G401 (cell line): Measurements from ENCODE around the gene SH3RF1. TPM values are rescaled to one million over a fixed set of nuclear protein-coding genes. Genes with fewer than 3 reads are reported as not detected.
A peak's percentile ranks its signal among the peaks of the same experiment; 100 is the strongest.

Source experiments
- DNase-seq: peaks from one replicate; pipeline ENCODE4 v3.0.0-alpha.2; 2015; ENCODE audit warnings: low spot score
- in situ Hi-C: cut with HindIII; loops from 2 replicates; pipeline ENCODE4 v1.10.0; 2016; ENCODE audit warnings: low sequenced_read_pairs, mixed read lengths
- total RNA-seq: library from RNA; depleted of rRNA; stranded (reverse); fragments of >200 nt; shearing (Covaris generic); gene quantifications from 2 replicates; pipeline ENCODE4 v1.2.3, GENCODE V29; 2014

The SH3RF1 gene
- total RNA-seq, 1 experiment from 2014 or later, result not detected

GRCh38 chr4:169236078-169236477, 34.7 kb downstream of the SH3RF1 start:
- no peak for DNase-seq
- in situ Hi-C loops, result no loop called here

GRCh38 chr4:169234137-169234855, 36.5 kb downstream of the SH3RF1 start:
- in situ Hi-C loops, result no loop called here

GRCh38 chr4:169233691-169234090, 37.1 kb downstream of the SH3RF1 start:
- in situ Hi-C loops, result no loop called here
- DNase-seq, result no peak

More at GRCh38 chr4:169234137-169234855, 36.5 kb downstream of the SH3RF1 start:
- DNase-seq, result no peak

GRCh38 chr4:169231647-169232262, 39.0 kb downstream of the SH3RF1 start:
- in situ Hi-C loops, result no loop called here
- no peak for DNase-seq

- in situ Hi-C loops, result no loop called here
- DNase-seq, result no peak
Observed at GRCh38 chr4:169229571-169230028, 41.2 kb downstream of the SH3RF1 start.

- no peak for DNase-seq
- in situ Hi-C loops, result no loop called here
Observed at GRCh38 chr4:169228076-169228475, 42.7 kb downstream of the SH3RF1 start.

GRCh38 chr4:169226565-169226964, 44.2 kb downstream of the SH3RF1 start:
- no peak for DNase-seq
- in situ Hi-C loops, result no loop called here

- DNase-seq, result no peak
- in situ Hi-C loops, result no loop called here
Observed at GRCh38 chr4:169225812-169226211, 44.9 kb downstream of the SH3RF1 start.

- no peak for DNase-seq
- in situ Hi-C loops, result no loop called here
Observed at GRCh38 chr4:169225058-169225751, 45.6 kb downstream of the SH3RF1 start.

GRCh38 chr4:169222761-169223160, 48.0 kb downstream of the SH3RF1 start:
- no peak for DNase-seq
- in situ Hi-C loops, result no loop called here

- in situ Hi-C loops, result no loop called here
- no peak for DNase-seq
Observed at GRCh38 chr4:169221662-169222061, 49.1 kb downstream of the SH3RF1 start.

GRCh38 chr4:169220854-169221411, 49.8 kb downstream of the SH3RF1 start:
- in situ Hi-C loops, result no loop called here

GRCh38 chr4:169220447-169220846, 50.3 kb downstream of the SH3RF1 start:
- no peak for DNase-seq
- in situ Hi-C loops, result no loop called here

More at GRCh38 chr4:169220854-169221411, 49.8 kb downstream of the SH3RF1 start:
- DNase-seq, result no peak

- DNase-seq, result peak; percentile 19
- in situ Hi-C loops, result no loop called here
Observed at GRCh38 chr4:169219440-169219839, 51.3 kb downstream of the SH3RF1 start.

- DNase-seq, result no peak
Observed at GRCh38 chr4:169215656-169216055, 55.1 kb downstream of the SH3RF1 start.

GRCh38 chr4:169212981-169213380, 57.8 kb downstream of the SH3RF1 start:
- DNase-seq, result no peak
- in situ Hi-C loops, result no loop called here

More at GRCh38 chr4:169215656-169216055, 55.1 kb downstream of the SH3RF1 start:
- in situ Hi-C loops, result no loop called here

- no peak for DNase-seq
- in situ Hi-C loops, result no loop called here
Observed at GRCh38 chr4:169210504-169211118, 60.1 kb downstream of the SH3RF1 start.

GRCh38 chr4:169209388-169209883, 61.3 kb downstream of the SH3RF1 start:
- DNase-seq, result no peak
- in situ Hi-C loops, result no loop called here

GRCh38 chr4:169208516-169208915, 62.2 kb downstream of the SH3RF1 start:
- DNase-seq, result no peak
- in situ Hi-C loops, result no loop called here
